ENCODE results near the gene DPYSL3.

- no peak for TF ChIP-seq CTCF (IDR thresholded peaks at IDR 0.05; ENCODE audit: low read length)
- no peak for TF ChIP-seq EZH2phosphoT487 (IDR thresholded peaks at IDR 0.05; ENCODE audit: low read length)
- no peak for TF ChIP-seq EZH2 (optimal IDR thresholded peaks at IDR 0.05; ENCODE audit: low read depth, low read length)
Observed at GRCh38 chr5:147403651-147404640, 105.9 kb downstream of the DPYSL3 start.
